ENCODE measurements around the gene MYH1.

Gene MYH1

GRCh38 chr17:10521949-10522348 is 3.6 kb upstream of the MYH1 start:
- TF ChIP-seq ZNF274 (IDR thresholded peaks at IDR 0.05; ENCODE audit: low read depth, low read length) = no peak
- H3K4me3 ChIP-seq (ENCODE audit: low read length) = no peak overlapping the region

GRCh38 chr17:10516638-10517037 is 1.7 kb downstream of the MYH1 start:
- H3K4me3 ChIP-seq (ENCODE audit: low read length) = no peak overlapping the region
- no peak for TF ChIP-seq ZNF274 (IDR thresholded peaks at IDR 0.05; ENCODE audit: low read depth, low read length)

- H3K4me3 ChIP-seq (ENCODE audit: low read length) = no peak overlapping the region
- TF ChIP-seq ZNF274 (IDR thresholded peaks at IDR 0.05; ENCODE audit: low read depth, low read length) = no peak
Observed at GRCh38 chr17:10516065-10516464, 2.3 kb downstream of the MYH1 start.

- H3K4me3 ChIP-seq (ENCODE audit: low read length) = no peak overlapping the region
- no peak for TF ChIP-seq ZNF274 (IDR thresholded peaks at IDR 0.05; ENCODE audit: low read depth, low read length)
Observed at GRCh38 chr17:10513299-10514067, 4.9 kb downstream of the MYH1 start.

GRCh38 chr17:10512856-10513255 is 5.5 kb downstream of the MYH1 start:
- no peak overlapping the region for H3K4me3 ChIP-seq (ENCODE audit: low read length)
- no peak for TF ChIP-seq ZNF274 (IDR thresholded peaks at IDR 0.05; ENCODE audit: low read depth, low read length)

- no peak for TF ChIP-seq ZNF274 (IDR thresholded peaks at IDR 0.05; ENCODE audit: low read depth, low read length)
- H3K4me3 ChIP-seq (ENCODE audit: low read length) = no peak overlapping the region
Observed at GRCh38 chr17:10499950-10500349, 18.4 kb downstream of the MYH1 start.

- no peak for TF ChIP-seq ZNF274 (IDR thresholded peaks at IDR 0.05; ENCODE audit: low read depth, low read length)
- H3K4me3 ChIP-seq (ENCODE audit: low read length) = no peak overlapping the region
Observed at GRCh38 chr17:10492004-10492403, 26.3 kb downstream of the MYH1 start.

GRCh38 chr17:10482252-10482651 is 36.1 kb downstream of the MYH1 start:
- H3K4me3 ChIP-seq (ENCODE audit: low read length) = no peak overlapping the region
- no peak for TF ChIP-seq ZNF274 (IDR thresholded peaks at IDR 0.05; ENCODE audit: low read depth, low read length)

- no peak overlapping the region for H3K4me3 ChIP-seq (ENCODE audit: low read length)
- TF ChIP-seq ZNF274 (IDR thresholded peaks at IDR 0.05; ENCODE audit: low read depth, low read length) = no peak
Observed at GRCh38 chr17:10477701-10478100, 40.6 kb downstream of the MYH1 start.

- no peak overlapping the region for H3K4me3 ChIP-seq (ENCODE audit: low read length)
- TF ChIP-seq ZNF274 (IDR thresholded peaks at IDR 0.05; ENCODE audit: low read depth, low read length) = no peak
Observed at GRCh38 chr17:10474536-10474935, 43.8 kb downstream of the MYH1 start.

GRCh38 chr17:10471858-10472257 is 46.5 kb downstream of the MYH1 start:
- no peak overlapping the region for H3K4me3 ChIP-seq (ENCODE audit: low read length)
- no peak for TF ChIP-seq ZNF274 (IDR thresholded peaks at IDR 0.05; ENCODE audit: low read depth, low read length)

- no peak within 1 kb of the TSS for H3K4me3 ChIP-seq (ENCODE audit: low read length)
- no peak for TF ChIP-seq ZNF274 (IDR thresholded peaks at IDR 0.05; ENCODE audit: low read depth, low read length)
Observed at GRCh38 chr17:10469459-10469858, 48.9 kb downstream of the MYH1 start, which contains the start of gene MYH4. TSS of gene MYH4 (minus strand) at chr17:10469559. CDS start at chr17:10466745, 2,814 bp downstream.

- no peak overlapping the region for H3K4me3 ChIP-seq (ENCODE audit: low read length)
- no peak for TF ChIP-seq ZNF274 (IDR thresholded peaks at IDR 0.05; ENCODE audit: low read depth, low read length)
Observed at GRCh38 chr17:10463402-10463801, 54.9 kb downstream of the MYH1 start.

- TF ChIP-seq ZNF274 (IDR thresholded peaks at IDR 0.05; ENCODE audit: low read depth, low read length) = no peak
- no peak overlapping the region for H3K4me3 ChIP-seq (ENCODE audit: low read length)
Observed at GRCh38 chr17:10460062-10460461, 58.3 kb downstream of the MYH1 start.

- TF ChIP-seq ZNF274 (IDR thresholded peaks at IDR 0.05; ENCODE audit: low read depth, low read length) = no peak
- no peak overlapping the region for H3K4me3 ChIP-seq (ENCODE audit: low read length)
Observed at GRCh38 chr17:10458701-10459100, 59.6 kb downstream of the MYH1 start.

GRCh38 chr17:10457952-10458351 is 60.4 kb downstream of the MYH1 start:
- no peak for TF ChIP-seq ZNF274 (IDR thresholded peaks at IDR 0.05; ENCODE audit: low read depth, low read length)
- H3K4me3 ChIP-seq (ENCODE audit: low read length) = no peak overlapping the region
